Gastroesophageal sphincter (tissue), 3 donors: ENCODE measurements around the gene TMC6.

Experiments used
- EP300 ChIP-seq: sonication (generic); formaldehyde crosslinking; IDR thresholded peaks from one replicate; pipeline ENCODE4 v1.6.1; 2017; ENCODE audit warnings: antibody characterized with exemption, mild to moderate bottlenecking
- TF ChIP-seq, protein P1 (sequence below), 4 experiments: fragments of 200-600 bp in 2 of 4; fragments of 450-650 bp in 2 of 4; sonication (generic) in 1 of 4; IDR thresholded peaks; one replicate each; pipeline ENCODE4 v1.5.1; 2017 to 2019; ENCODE audit warnings: antibody characterized with exemption in 4 of 4, mild to moderate bottlenecking in 2 of 4, moderate library complexity in 2 of 4

DNA sequence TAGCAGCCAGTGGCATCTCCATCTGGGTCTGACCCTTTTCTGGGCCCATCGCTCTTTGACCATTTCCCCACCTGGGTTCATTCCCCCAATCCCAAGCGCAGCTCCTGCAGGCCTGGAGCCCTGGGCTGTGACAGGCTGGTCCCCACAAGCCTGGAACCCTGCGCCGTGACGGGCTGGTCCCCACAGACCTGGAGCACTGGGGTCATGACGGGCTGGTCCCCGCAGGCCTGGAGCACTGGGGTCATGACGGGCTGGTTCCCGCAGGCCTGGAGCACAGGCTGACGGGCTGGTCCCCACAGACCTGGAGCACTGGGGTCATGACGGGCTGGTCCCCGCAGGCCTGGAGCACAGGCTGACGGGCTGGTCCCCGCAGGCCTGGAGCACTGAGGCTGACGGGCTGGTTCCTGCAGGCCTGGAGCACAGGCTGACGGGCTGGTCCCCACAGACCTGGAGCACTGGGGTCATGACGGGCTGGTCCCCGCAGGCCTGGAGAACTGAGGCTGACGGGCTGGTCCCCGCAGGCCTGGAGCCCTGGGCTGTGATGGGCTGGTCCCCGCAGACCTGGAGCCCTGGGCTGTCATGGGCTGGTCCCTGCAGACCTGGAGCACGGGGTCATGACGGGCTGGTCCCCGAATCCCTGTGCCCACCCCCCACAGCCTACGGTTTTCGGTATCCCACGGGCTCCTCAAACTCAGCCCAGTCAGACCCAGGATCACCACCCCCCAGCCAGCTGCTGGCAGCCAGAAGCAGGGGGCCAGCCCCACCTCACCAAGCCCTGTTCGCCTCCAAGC, 16.6 kb downstream of the TMC6 start:
- TF ChIP-seq EP300 = no peak
- TF ChIP-seq, protein P1, sequence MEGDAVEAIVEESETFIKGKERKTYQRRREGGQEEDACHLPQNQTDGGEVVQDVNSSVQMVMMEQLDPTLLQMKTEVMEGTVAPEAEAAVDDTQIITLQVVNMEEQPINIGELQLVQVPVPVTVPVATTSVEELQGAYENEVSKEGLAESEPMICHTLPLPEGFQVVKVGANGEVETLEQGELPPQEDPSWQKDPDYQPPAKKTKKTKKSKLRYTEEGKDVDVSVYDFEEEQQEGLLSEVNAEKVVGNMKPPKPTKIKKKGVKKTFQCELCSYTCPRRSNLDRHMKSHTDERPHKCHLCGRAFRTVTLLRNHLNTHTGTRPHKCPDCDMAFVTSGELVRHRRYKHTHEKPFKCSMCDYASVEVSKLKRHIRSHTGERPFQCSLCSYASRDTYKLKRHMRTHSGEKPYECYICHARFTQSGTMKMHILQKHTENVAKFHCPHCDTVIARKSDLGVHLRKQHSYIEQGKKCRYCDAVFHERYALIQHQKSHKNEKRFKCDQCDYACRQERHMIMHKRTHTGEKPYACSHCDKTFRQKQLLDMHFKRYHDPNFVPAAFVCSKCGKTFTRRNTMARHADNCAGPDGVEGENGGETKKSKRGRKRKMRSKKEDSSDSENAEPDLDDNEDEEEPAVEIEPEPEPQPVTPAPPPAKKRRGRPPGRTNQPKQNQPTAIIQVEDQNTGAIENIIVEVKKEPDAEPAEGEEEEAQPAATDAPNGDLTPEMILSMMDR (IDR thresholded peaks at IDR 0.05) = no peak
